Fibroblast of skin of left quadriceps (primary cell): ENCODE results near the gene NKAIN2.
"Not testable (repeated sequence)": the region's sequence is repeated elsewhere in the genome, so short reads cannot be mapped to it uniquely, and the experiment has no call there.

Source experiments
- DNase-seq, 2 experiments: peaks; one replicate each; pipeline ENCODE4 v3.0.0-alpha.2; 2013; ENCODE audit warnings: low read depth in 2 of 2

NKAIN2 gene

GRCh38 chr6:124203812-124204167 is 400.1 kb downstream of the NKAIN2 start:
- no peak for DNase-seq

DNA sequence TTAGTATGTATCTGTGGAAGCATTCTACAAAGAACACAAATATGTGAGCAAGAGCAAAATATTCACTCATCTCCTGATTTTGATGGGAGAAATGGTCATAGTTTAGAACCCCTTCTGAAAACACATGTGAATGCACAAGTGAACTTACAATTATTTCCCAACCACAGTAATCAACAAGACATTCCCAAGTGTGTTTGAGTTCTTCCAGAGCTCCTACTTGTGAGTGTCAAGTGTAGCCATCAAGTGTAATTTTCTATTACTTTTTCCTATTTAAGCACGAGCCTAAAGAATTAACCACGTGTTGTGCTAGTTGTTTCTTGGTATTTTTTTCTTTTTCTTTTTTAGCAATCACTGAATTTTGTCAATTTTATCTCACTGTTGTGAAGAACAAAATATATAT is 402.3 kb downstream of the NKAIN2 start:
- no peak for DNase-seq

DNA sequence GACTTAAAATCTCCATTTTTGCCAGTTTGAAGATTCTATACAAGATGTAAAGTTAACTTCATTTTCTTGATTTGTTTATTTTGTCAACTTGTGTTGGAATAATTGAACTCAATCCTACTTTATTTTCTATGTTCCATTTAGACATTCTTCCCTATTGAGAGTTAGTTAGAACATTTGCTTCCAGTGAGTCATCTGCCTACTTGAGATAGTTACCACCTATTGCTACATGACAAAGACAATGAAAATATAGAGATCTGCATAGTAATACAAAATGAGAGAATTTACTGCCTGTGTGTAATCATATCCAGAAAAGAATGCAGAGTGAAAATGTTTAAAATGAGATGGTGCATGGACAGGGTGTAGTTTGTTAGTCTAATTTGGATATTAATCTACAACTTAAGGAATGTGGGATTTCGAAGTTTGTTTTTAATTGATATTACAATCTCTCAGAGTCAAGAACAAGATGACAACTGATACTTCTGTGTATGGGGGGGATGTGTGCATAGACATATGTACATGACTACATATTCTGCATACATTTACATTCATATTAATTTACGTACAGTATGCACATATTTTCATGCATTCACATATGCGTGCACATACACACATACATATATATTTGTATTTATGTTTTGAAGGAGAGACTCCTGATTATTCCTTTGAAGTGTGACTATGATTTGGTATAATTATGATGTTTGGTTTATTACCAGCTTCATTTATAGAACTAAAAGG is 420.1 kb downstream of the NKAIN2 start:
- peak; percentile 10 to 11 for DNase-seq

- peak; percentile 7 to 11 for DNase-seq
Measured at GRCh38 chr6:124226396-124226795, 422.7 kb downstream of the NKAIN2 start.

GRCh38 chr6:124233221-124233620 is 429.6 kb downstream of the NKAIN2 start:
- no peak for DNase-seq

- no peak for DNase-seq
Measured at GRCh38 chr6:124234801-124235200, 431.1 kb downstream of the NKAIN2 start.

DNA sequence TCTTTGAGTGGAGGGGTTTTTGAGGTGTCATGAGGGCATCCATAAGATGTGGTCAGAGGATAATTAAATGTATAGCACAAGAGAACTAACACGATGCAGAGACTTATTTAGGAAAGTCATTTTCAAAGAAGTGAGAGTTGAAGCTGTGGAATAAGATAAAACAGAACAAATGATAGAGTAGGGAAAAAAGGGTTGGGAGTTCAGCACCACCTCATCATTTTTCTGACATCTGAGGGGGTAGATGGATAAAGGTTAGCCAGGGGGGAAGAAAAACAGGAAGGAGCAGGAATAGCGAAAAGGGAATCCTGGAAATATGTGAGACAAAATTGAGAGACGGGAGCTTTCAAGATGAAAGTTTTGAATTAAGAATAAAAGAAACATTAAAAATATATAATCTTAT is 434.2 kb downstream of the NKAIN2 start:
- no peak for DNase-seq

DNA sequence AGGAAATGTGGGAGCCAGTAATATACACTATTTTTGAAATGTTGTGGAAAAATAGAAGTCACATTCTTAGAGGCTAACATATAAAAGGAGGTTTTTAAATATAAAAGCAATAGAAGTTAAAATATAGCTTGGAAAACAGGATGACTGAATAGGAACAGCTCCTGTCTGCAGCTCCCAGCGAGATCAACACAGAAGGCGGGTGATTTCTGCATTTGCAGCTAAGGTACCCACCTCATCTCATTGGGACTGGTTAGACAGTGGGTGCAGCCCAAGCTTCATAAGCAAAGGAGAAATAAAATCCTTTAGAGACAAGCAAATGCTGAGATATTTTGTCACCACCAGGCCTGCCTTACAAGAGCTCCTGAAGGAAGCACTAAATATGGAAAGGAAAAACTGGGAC is 434.7 kb downstream of the NKAIN2 start:
- DNase-seq, result not testable (repeated sequence)

- DNase-seq, result no peak
Measured at GRCh38 chr6:124254941-124255685, 451.4 kb downstream of the NKAIN2 start.

DNA sequence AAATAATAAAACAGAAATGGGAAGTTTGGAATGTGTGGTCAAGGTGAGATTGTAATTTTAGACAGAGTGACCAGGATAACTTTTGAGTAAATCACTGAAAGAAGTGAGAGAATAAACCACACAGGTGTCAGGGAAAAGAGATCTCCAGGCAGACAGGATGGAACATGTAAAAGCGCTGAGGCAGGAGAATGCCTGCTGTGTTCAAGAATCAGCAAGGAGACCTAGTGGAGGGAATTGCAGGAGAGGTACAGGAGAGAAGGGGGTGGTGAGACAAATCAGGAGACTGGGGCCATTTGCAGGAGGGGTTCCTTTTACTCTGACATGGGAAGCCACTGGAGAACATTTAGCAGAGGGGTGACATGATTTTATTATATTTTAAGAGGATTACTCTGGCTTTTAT is 456.7 kb downstream of the NKAIN2 start:
- DNase-seq, result no peak

- DNase-seq, result no peak
Measured at GRCh38 chr6:124269733-124270132, 466.1 kb downstream of the NKAIN2 start.

DNA sequence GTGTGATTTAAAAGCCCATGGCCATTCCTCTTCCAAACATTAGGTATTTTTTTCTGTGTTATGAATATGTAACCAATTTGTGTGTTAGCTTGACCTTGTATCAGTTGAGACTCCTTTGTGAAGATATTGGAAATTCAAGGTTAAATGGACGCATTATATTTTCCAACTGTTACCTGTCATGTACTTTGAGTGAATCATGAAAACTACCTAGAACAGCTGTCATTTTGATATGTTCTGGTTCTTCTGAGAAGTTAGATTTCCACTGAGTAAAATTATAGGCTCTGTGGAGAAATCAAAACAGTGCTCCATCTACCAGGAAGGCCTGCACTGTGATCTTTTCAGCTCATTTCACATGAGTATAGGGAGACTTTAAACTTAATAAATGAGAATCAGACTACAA is 470.0 kb downstream of the NKAIN2 start:
- DNase-seq, result no peak

DNA sequence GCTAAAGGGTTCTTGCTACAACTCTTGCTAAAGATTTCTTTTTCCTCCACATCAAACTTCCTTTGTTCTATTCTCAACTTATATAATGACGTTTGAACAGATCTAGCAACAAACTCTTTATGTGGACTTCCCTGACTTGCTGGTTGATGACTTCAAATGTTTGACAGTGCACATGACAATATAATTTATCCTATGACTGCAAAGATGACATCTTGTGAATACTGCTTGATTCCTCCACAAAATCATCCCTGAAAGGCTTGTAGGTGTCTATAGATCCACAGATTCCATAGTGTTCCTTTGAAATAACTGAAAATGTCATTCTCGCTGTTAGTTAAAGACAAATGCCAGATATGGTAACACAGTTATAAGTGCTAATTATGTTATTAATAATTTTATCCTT is 478.9 kb downstream of the NKAIN2 start:
- no peak for DNase-seq

- DNase-seq, result no peak
Measured at GRCh38 chr6:124283486-124283885, 479.8 kb downstream of the NKAIN2 start.

GRCh38 chr6:124285146-124285545 is 481.5 kb downstream of the NKAIN2 start:
- no peak for DNase-seq

DNA sequence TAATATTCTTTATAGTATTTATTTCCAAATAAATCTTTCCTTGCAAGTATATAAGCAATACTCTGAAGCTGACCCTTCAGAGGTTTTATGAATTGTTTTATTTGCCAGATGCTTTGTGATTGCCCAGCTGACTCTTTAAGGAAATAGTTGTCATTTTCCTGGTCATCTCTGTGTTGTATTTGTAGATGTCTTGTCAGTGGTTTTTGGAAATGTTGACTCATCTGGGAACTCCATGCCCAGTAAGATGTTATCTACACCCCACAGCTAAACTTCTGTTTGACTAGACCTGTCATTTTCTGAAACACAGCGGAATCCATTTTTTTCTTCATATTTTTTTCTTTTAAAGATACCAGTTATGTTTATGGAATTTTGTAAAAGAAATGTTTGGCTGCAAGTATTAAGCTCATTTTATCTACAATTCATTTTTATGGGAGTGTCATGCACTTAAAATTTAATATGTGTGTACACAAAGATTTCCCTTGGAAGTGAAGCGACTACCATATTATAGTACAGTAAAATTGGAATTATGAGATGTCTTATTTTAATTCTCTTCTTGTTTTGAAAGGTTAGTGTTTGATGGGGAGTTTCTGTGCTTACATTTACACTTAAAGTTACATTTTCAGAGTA is 491.0 kb downstream of the NKAIN2 start:
- DNase-seq, result no peak

DNA sequence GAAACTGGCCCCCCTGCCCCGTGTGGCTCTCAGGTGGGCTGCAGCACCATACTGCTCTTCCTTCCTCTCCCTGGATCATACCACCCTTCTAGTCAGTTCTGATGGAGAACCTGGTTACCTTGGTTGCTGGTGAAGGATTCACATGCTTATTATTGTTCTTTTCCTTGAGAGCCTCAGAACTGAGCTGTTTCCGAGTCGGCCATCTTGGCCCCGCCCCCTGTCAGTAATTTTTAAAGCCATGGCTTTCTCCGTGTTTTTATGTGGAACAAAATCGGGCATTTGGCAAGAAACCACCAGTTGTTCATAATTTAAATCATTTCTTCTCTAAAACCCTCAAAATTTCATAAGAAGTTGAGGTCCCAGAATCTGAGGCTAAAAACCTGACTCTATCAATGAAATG is 493.8 kb downstream of the NKAIN2 start:
- no peak for DNase-seq

GRCh38 chr6:124298730-124299129 is 495.1 kb downstream of the NKAIN2 start:
- no peak for DNase-seq

DNA sequence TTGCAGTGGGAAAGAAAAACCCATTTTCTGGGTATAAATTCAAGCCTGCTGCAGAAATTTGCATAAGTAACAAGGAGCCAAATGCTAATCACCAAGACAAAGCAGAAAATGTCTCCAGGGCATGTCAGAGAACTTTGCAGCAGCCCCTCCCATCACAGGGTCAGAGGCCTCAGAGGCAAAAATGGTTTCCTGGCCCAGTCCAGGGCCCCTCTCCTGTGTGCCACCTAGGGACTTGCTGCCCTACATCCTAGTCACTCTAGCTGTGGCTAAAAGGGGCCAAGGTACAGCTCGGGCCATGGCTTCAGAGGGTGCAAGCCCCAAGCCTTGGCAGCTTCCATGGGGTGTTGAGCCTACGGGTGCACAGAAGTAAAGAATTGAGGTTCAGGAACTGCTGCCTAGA is 497.2 kb downstream of the NKAIN2 start:
- not testable (repeated sequence) for DNase-seq

DNA sequence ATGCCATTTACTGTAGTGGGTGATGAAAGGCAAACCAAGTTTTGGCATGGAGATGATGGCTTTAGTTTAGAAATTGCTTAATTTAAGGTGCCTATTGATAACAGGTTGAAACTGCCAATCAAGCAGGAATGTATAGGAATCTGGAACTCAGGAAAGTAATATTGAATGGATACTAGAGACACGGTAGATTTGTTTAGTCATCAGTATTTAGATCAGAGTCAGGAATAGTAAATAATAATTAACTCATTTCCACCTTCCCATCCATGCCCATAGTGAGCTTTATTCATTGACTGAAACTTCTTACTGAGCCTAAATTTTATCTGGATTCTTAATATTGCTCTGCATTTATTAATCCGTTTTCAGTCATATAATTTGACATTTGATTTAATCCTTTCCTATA is 500.3 kb downstream of the NKAIN2 start:
- DNase-seq, result no peak

DNA sequence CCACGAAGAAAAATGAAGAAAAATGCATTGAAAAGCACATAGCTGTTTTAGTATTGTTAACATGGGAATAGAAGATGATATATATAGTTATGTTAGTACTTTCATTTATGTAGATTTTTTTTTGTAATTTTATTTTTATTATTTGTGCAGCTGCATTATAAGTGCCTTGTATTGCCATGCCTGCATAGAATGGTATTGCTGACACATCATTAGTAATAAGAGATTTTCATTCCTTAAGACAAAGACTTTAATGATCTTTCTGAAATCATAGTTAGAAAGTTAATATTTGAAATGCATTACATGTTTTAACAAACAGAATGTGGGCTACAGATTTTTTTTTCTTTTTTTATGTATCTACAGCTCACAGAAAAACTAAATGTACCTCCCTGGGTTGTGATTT is 506.5 kb downstream of the NKAIN2 start:
- no peak for DNase-seq

GRCh38 chr6:124319410-124319809 is 515.7 kb downstream of the NKAIN2 start:
- DNase-seq, result no peak

DNA sequence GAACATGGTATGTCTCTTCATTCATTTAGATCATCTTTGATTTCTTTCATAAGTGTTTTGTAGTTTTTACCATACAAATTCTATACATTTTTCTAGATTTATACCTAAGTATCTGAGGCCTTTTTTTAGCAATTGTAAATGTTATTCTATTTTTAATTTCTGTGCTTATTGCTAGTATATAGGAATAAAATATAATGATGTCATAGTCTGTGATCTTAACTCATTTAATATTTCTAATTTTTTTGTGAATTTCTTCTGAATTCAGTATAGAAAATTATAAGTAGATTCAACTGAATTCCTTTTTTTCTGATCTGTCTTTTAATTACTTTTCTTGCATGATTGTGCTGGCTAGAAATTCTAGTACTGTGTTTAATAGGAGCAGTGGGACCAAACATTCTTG is 520.6 kb downstream of the NKAIN2 start:
- no peak for DNase-seq
